Right atrium auricular region (tissue), 2 donors: Measurements from ENCODE around the gene RSPO4. TPM values are rescaled to one million over a fixed set of nuclear protein-coding genes. Genes with fewer than 3 reads are reported as not detected.

ENCODE experiments used
- DNase-seq: peaks from one replicate; pipeline ENCODE4 v3.0.0-alpha.2; 2019; ENCODE audit warnings: low spot score
- H3K27ac ChIP-seq, 2 donors: fragments of 200-600 bp; sonication (generic); 1 replicate in 1 of 2; 2 replicates in 1 of 2; pipeline ENCODE4 v1.5.1; 2016 to 2019
- H3K27me3 ChIP-seq, 2 donors: fragments of 200-600 bp; sonication (generic); one replicate each; pipeline versions ENCODE4 v1.5.1 to v1.6.0; 2017 to 2019
- H3K36me3 ChIP-seq: fragments of 200-600 bp; sonication (generic); one replicate; pipeline ENCODE4 v1.5.1; 2016
- H3K4me1 ChIP-seq, 2 donors: fragments of 200-600 bp; sonication (generic); one replicate each; pipeline versions ENCODE4 v1.5.1 to v1.6.0; 2017 to 2019
- H3K4me3 ChIP-seq, 2 donors: fragments of 200-600 bp; sonication (generic); 1 replicate in 1 of 2; 2 replicates in 1 of 2; pipeline ENCODE4 v1.5.1; 2017 to 2019; ENCODE audit warnings: mild to moderate bottlenecking in 1 of 2, moderate library complexity in 1 of 2
- H3K9me3 ChIP-seq, 2 donors: fragments of 200-600 bp; sonication (generic); one replicate each; pipeline ENCODE4 v1.5.1; 2019
- total RNA-seq, 2 donors: library from RNA; depleted of rRNA; stranded (reverse); fragments of >200 nt; gene quantifications; one replicate each; pipeline ENCODE4 v1.1.0, GENCODE V29; 2016
- TF ChIP-seq, protein P1 (sequence below), 2 donors: fragments of 200-600 bp; sonication (generic); IDR thresholded peaks; one replicate each; pipeline ENCODE4 v1.5.1; 2019; ENCODE audit warnings: antibody characterized with exemption in 2 of 2

Gene RSPO4
- total RNA-seq, 2 donors from 2014 or later = 0.15 to 0.20 TPM

DNA sequence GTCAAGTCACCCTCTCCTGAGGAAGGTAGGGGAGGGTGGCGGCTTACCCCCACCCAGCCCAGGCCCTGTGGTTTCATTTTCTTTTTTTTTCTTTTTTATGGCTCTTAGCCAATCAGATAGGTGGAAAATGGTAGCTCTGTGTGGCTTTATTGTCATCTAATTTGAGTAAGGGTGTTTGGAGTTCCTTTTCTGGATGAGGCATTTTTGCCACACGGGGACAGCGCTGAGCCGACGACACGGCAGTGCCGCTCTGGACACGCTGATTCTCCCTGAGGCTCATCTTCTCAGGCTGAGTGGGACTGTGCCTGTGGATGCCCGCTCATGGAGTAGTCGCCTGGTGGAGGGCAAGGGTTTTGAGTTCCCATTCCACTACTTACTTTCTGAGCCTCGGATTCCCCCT, 48.4 kb downstream of the RSPO4 start:
- Histone ChIP-seq H3K27ac (no peak overlapping the region), H3K4me3 (no peak overlapping the region), H3K27me3 (peaks cover 0 to 3% of the 10 kb centered on the region in 2 donors), H3K4me1 (peaks cover 0 to 6% of the 10 kb centered on the region in 2 donors), H3K36me3 (no peaks in the 10 kb centered on the region), H3K9me3 (no peaks in the 10 kb centered on the region)
- TF ChIP-seq, protein P1, sequence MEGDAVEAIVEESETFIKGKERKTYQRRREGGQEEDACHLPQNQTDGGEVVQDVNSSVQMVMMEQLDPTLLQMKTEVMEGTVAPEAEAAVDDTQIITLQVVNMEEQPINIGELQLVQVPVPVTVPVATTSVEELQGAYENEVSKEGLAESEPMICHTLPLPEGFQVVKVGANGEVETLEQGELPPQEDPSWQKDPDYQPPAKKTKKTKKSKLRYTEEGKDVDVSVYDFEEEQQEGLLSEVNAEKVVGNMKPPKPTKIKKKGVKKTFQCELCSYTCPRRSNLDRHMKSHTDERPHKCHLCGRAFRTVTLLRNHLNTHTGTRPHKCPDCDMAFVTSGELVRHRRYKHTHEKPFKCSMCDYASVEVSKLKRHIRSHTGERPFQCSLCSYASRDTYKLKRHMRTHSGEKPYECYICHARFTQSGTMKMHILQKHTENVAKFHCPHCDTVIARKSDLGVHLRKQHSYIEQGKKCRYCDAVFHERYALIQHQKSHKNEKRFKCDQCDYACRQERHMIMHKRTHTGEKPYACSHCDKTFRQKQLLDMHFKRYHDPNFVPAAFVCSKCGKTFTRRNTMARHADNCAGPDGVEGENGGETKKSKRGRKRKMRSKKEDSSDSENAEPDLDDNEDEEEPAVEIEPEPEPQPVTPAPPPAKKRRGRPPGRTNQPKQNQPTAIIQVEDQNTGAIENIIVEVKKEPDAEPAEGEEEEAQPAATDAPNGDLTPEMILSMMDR (IDR thresholded peaks at IDR 0.05) = peak in 1 of 2 donors; percentile 40
- DNase-seq = no peak

DNA sequence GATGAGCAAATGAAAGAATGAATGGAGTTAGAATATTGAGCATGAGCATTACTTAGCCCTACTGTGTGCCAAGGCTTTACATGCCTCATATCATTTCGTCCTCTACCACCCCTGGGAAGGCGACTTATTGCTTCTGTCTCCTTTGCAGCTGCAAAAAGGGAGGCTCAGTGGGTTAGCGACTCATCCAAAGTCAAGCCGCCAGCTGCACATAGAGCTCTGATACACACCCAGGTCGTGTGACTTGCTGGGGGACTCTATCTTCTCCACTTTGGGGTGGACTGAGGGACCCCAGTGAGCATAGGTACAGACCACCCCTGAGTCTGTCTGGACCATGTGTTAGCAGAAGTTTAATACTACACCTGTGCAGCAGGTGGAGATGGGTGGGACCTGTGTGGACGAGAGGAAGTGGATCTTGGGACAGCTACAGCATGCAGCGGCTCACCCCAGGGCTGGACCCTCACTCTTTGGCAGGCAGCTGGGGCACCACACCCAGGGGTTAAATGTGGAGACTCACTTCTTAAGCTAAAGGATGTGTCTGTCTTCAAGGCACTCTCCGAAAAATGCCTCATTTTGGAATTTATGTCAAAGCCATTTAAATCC, 49.8 kb downstream of the RSPO4 start:
- H3K4me3 ChIP-seq = no peak overlapping the region
- H3K4me1 ChIP-seq = peaks cover 0 to 6% of the 10 kb centered on the region in 2 donors
- H3K9me3 ChIP-seq = no peaks in the 10 kb centered on the region
- DNase-seq = no peak
- H3K27me3 ChIP-seq = peaks cover 0 to 3% of the 10 kb centered on the region in 2 donors
- TF ChIP-seq, protein P1 (IDR thresholded peaks at IDR 0.05) = no peak
- H3K36me3 ChIP-seq = no peaks in the 10 kb centered on the region
- no peak overlapping the region for H3K27ac ChIP-seq

DNA sequence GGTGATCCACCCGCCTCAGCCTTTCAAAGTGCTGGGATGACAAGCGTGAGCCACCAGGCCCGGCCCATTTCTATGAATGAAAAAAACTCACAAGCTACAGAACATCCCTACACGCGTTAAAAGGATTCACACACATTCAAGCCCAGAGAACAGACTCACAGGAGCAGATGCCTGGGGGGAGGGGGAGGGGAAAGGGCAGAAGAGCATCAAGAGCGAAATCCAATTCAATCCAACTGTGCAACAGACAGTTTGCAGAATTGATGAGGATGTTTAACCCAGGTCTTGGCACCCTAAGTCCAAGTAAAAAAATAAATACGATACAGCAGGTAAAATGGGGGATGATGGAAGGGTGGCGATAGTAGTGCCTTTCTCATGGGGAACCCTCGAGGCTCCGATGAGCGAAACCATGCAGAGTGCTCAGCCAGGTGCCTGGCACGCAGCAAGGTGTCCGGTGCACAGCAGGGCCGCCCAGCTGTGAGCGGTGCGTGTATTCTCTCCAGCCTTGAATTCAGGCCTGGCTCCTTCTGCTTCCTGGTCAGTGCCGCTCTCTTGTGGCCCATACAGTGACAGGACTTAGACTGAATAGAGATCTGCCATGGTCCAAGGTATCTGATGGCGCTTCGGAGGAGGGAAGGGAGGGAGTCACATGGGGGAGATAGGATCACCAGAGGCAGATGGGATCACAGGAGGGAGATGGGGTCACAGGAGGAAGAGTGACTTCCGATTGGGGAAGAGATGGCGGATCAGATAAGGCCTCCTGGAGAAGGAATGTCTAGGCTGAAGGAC, 50.5 kb downstream of the RSPO4 start:
- H3K36me3 ChIP-seq = no peaks in the 10 kb centered on the region
- DNase-seq = no peak
- peaks cover 0 to 5% of the 10 kb centered on the region in 2 donors for H3K4me1 ChIP-seq
- no peak overlapping the region for H3K4me3 ChIP-seq
- TF ChIP-seq, protein P1 (IDR thresholded peaks at IDR 0.05) = no peak
- H3K9me3 ChIP-seq = no peaks in the 10 kb centered on the region
- peaks cover 0 to 3% of the 10 kb centered on the region in 2 donors for H3K27me3 ChIP-seq
- H3K27ac ChIP-seq = no peak overlapping the region

DNA sequence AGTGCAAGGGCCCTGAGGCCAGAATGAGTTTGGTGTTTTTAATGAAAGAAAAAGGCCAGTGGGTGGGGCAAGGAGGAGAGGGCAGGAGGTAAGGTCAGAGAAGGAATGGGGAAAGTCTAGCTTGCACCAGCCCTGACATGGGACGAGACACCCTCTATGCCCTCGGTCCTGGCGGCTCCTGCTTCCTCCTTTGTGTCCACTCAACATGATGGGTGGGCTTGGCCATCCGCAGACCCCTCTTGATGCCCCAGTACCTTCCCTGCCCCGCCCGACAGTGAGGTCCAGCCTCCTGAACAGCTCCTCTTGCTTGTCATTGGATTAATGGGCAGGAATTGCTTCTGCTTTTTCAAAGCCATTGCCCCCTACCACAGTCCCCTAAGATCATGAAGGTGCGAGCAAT, 52.4 kb downstream of the RSPO4 start:
- H3K4me1 ChIP-seq = no peaks in the 10 kb centered on the region
- H3K9me3 ChIP-seq = no peaks in the 10 kb centered on the region
- H3K36me3 ChIP-seq = no peaks in the 10 kb centered on the region
- H3K4me3 ChIP-seq = no peak overlapping the region
- DNase-seq = no peak
- H3K27me3 ChIP-seq = no peaks in the 10 kb centered on the region
- H3K27ac ChIP-seq = no peak overlapping the region
- TF ChIP-seq, protein P1 (IDR thresholded peaks at IDR 0.05) = no peak

DNA sequence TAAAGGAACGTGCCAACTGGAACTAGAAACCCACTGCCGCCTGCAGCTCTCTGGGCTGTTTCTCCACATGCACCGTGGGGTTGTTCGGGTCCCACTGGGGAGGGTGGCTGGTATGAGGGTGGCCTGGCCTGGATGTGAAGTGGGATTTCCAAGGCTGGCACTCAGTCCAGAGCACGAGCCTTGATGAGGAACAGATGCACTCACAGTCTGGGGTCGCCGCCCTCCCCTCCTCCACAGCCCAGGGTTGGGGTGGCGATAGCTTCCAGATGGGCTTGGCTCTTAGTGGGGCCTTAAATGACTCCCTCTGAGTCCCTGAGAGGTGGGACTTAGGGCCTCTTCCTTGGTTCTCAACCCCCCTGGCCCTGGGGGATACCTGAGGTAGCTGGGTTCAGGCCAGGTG, 55.3 kb downstream of the RSPO4 start:
- no peaks in the 10 kb centered on the region for H3K27me3 ChIP-seq
- TF ChIP-seq, protein P1 (IDR thresholded peaks at IDR 0.05) = no peak
- no peaks in the 10 kb centered on the region for H3K9me3 ChIP-seq

More for the DNA sequence above, 55.3 kb downstream of the RSPO4 start:
- H3K36me3 ChIP-seq = no peaks in the 10 kb centered on the region
- no peak overlapping the region for H3K27ac ChIP-seq
- no peak for DNase-seq
- no peaks in the 10 kb centered on the region for H3K4me1 ChIP-seq
- no peak overlapping the region for H3K4me3 ChIP-seq
